Caco-2 (cell line): ENCODE measurements around the gene CALD1. TPM values are rescaled to one million over a fixed set of nuclear protein-coding genes. Genes with fewer than 3 reads are reported as not detected.

Experiments
- BruUV-seq: library from RNA; stranded (reverse); fragments of 400-500 nt; replicated peaks from 2 replicates; lab custom pipeline; 2021; lab: Mats Ljungman, UMichigan
- CTCF ChIA-PET: fragments of 300-600 bp; sonication (Branson Sonifier 250); formaldehyde crosslinking; loops from one replicate; lab custom pipeline; 2022; ENCODE audit warnings: antibody characterized with exemption; lab: Charles Lee
- POLR2A ChIA-PET: fragments of 300-600 bp; sonication (Branson Sonifier 250); formaldehyde crosslinking; loops from one replicate; lab custom pipeline; 2022; ENCODE audit warnings: antibody characterized with exemption; lab: Charles Lee
- DNase-seq, 2 experiments: peaks; one replicate each; pipeline versions ENCODE4 v3.0.0 to v3.0.0-alpha.2; 2020 to 2022
- H3K27me3 ChIP-seq: replicated peaks from 2 replicates; pipeline ENCODE4 v1.6.0; 2011; ENCODE audit warnings: low read length; ENCODE audit not compliant: control insufficient read depth, insufficient read depth
- H3K36me3 ChIP-seq: 2 replicates; pipeline ENCODE4 v1.5.1; 2011; ENCODE audit warnings: low read length; ENCODE audit not compliant: control insufficient read depth, insufficient read depth
- H3K4me1 ChIP-seq: fragments of 250-450 bp; sonication (Bioruptor Pico); 2 replicates; pipeline ENCODE4 v1.5.1; 2020; ENCODE audit warnings: mild to moderate bottlenecking
- H3K4me3 ChIP-seq: 2 replicates; pipeline ENCODE4 v1.5.1; 2011; ENCODE audit warnings: low read depth, mild to moderate bottlenecking, control low read depth, low read length
- H3K9me3 ChIP-seq: fragments of 250-450 bp; sonication (Bioruptor Pico); 2 replicates; pipeline ENCODE4 v1.5.1; 2020; ENCODE audit warnings: mild to moderate bottlenecking, moderate library complexity
- H3K27ac Mint-ChIP-seq: one replicate; pipeline ENCODE4 v1.8.0; 2022; ENCODE audit warnings: mixed read lengths; ENCODE audit not compliant: unreplicated experiment
- H3K27me3 Mint-ChIP-seq: one replicate; pipeline ENCODE4 v1.8.0; 2022; ENCODE audit warnings: mixed read lengths; ENCODE audit not compliant: insufficient read depth, unreplicated experiment
- H3K36me3 Mint-ChIP-seq: one replicate; pipeline ENCODE4 v1.8.0; 2022; ENCODE audit warnings: mild to moderate bottlenecking, mixed read lengths; ENCODE audit not compliant: insufficient read depth, unreplicated experiment
- H3K4me1 Mint-ChIP-seq: one replicate; pipeline ENCODE4 v1.8.0; 2022; ENCODE audit warnings: low read depth, mixed read lengths; ENCODE audit not compliant: unreplicated experiment
- H3K4me3 Mint-ChIP-seq: one replicate; pipeline ENCODE4 v1.8.0; 2022; ENCODE audit warnings: mild to moderate bottlenecking, moderate library complexity, mixed read lengths; ENCODE audit not compliant: unreplicated experiment
- H3K9me3 Mint-ChIP-seq: one replicate; pipeline ENCODE4 v1.8.0; 2022; ENCODE audit warnings: mixed read lengths; ENCODE audit not compliant: unreplicated experiment
- intact Hi-C: fragments of 100-400 bp; cut with micrococcal nuclease; formaldehyde crosslinking; loops from one replicate; pipeline ENCODE4 v1.10.0; 2022; ENCODE audit not compliant: unreplicated experiment
- total RNA-seq: library from RNA; stranded (reverse); gene quantifications from 2 replicates; pipeline ENCODE4 v1.2.3, GENCODE V29; 2022
- TF ChIP-seq, protein P1 (sequence below), 2 experiments: fragments of 200-600 bp in 1 of 2; IDR thresholded peaks; 1 replicate in 1 of 2; 2 replicates in 1 of 2; pipeline versions ENCODE4 v1.5.1 to v1.8.0; 2011 to 2022; ENCODE audit warnings: antibody characterized with exemption in 1 of 2, control low read depth in 1 of 2, inconsistent platforms in 1 of 2, low read depth in 1 of 2, low read length in 1 of 2, mild to moderate bottlenecking in 1 of 2, moderate library complexity in 1 of 2; ENCODE audit not compliant: insufficient read depth in 1 of 2, severe bottlenecking in 1 of 2, unreplicated experiment in 1 of 2

Gene CALD1
- total RNA-seq, 1 experiment from 2014 or later = 155 TPM

DNA sequence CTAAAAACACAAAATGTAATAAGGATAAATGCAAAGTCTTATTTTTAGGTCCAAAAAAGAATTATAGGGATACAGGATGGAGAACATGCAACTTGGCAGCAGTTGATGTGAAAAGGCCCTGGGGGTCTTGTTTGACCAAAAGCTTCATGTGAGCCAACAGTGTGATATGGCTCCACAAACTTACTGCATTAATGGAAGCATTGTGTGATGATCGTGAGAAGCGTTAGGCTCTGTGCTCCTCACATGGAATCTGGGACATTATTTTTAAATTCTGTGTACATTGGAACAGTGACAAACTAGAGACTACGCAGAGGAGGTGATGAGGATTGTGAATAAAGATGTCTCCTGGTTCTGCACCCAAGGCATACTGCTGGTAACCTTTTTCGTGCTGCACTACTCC is 39.1 kb upstream of the CALD1 start:
- H3K27me3 ChIP-seq = no peaks in the 10 kb centered on the region; the same call in 1 of the 2 replicates
- H3K4me1 ChIP-seq = peaks cover 23% of the 10 kb centered on the region
- no peak overlapping the region for H3K4me3 ChIP-seq
- TF ChIP-seq, protein P1, sequence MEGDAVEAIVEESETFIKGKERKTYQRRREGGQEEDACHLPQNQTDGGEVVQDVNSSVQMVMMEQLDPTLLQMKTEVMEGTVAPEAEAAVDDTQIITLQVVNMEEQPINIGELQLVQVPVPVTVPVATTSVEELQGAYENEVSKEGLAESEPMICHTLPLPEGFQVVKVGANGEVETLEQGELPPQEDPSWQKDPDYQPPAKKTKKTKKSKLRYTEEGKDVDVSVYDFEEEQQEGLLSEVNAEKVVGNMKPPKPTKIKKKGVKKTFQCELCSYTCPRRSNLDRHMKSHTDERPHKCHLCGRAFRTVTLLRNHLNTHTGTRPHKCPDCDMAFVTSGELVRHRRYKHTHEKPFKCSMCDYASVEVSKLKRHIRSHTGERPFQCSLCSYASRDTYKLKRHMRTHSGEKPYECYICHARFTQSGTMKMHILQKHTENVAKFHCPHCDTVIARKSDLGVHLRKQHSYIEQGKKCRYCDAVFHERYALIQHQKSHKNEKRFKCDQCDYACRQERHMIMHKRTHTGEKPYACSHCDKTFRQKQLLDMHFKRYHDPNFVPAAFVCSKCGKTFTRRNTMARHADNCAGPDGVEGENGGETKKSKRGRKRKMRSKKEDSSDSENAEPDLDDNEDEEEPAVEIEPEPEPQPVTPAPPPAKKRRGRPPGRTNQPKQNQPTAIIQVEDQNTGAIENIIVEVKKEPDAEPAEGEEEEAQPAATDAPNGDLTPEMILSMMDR (IDR thresholded peaks at IDR 0.05; ENCODE audit: insufficient read depth in 1 of 2, low read depth in 1 of 2, low read length in 1 of 2, severe bottlenecking in 1 of 2, unreplicated experiment in 1 of 2) = no peak
- Mint-ChIP-seq H3K36me3 (no peaks in the 10 kb centered on the region), H3K4me1 (peaks cover 20% of the 10 kb centered on the region), H3K27me3 (no peaks in the 10 kb centered on the region), H3K9me3 (no peaks in the 10 kb centered on the region), H3K4me3 (no peak overlapping the region), H3K27ac (no peak overlapping the region)
- intact Hi-C loops = no loop called here
- POLR2A ChIA-PET = no interaction called here
- BruUV-seq = no TSS peak
- H3K36me3 ChIP-seq = no peaks in the 10 kb centered on the region
- H3K9me3 ChIP-seq = no peaks in the 10 kb centered on the region
- DNase-seq = no peak
- CTCF ChIA-PET = no interaction called here

DNA sequence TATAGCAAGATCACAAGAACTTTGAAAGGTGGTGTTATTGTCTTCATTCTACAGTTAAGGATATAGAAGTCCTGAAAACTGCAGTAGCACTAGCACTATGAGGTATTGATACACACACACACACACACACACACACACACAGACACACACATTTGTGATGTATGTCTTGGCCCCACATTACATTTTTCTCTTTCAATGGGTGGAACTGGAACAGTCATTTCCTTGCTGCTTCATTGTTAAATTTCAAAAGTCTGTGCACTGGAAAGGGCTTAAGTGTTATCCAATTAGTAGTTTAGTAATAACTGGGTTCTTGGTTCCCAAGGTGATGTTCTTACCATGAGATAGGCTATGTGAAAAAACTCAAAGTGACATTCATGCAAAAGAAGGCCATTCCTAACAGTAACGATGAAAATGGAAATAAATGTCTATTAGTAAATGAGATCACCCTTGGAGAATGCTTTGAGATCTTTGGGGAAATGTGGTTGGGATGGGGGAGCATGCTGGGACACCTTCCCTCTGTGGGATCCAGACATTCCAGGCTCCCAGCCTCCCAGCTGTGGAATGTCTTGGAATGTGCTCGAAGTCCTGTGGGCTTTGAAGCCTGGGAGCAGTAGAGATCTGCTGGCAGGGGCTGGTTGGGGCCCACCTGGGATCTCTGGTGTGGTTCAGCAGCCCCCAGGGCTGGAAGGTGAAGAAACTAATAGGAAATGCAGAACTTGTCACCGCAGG is 37.4 kb upstream of the CALD1 start:
- H3K36me3 Mint-ChIP-seq = no peaks in the 10 kb centered on the region
- H3K9me3 ChIP-seq = no peaks in the 10 kb centered on the region
- H3K4me3 ChIP-seq = no peak overlapping the region
- TF ChIP-seq, protein P1 (IDR thresholded peaks at IDR 0.05; ENCODE audit: insufficient read depth in 1 of 2, low read depth in 1 of 2, low read length in 1 of 2, severe bottlenecking in 1 of 2, unreplicated experiment in 1 of 2) = no peak
- no peaks in the 10 kb centered on the region; the same call in 1 of the 2 replicates for H3K27me3 ChIP-seq
- peak; percentile 20 to 67 for DNase-seq
- ChIA-PET CTCF (no interaction called here), POLR2A (no interaction called here)
- H3K27ac Mint-ChIP-seq = peak overlapping the region; percentile 74
- H3K4me1 Mint-ChIP-seq = peaks cover 20% of the 10 kb centered on the region
- H3K9me3 Mint-ChIP-seq = no peaks in the 10 kb centered on the region
- H3K27me3 Mint-ChIP-seq = no peaks in the 10 kb centered on the region
- intact Hi-C loops = no loop called here
- H3K4me3 Mint-ChIP-seq = no peak overlapping the region
- peaks cover 23% of the 10 kb centered on the region for H3K4me1 ChIP-seq
- BruUV-seq = no TSS peak
- no peaks in the 10 kb centered on the region for H3K36me3 ChIP-seq

DNA sequence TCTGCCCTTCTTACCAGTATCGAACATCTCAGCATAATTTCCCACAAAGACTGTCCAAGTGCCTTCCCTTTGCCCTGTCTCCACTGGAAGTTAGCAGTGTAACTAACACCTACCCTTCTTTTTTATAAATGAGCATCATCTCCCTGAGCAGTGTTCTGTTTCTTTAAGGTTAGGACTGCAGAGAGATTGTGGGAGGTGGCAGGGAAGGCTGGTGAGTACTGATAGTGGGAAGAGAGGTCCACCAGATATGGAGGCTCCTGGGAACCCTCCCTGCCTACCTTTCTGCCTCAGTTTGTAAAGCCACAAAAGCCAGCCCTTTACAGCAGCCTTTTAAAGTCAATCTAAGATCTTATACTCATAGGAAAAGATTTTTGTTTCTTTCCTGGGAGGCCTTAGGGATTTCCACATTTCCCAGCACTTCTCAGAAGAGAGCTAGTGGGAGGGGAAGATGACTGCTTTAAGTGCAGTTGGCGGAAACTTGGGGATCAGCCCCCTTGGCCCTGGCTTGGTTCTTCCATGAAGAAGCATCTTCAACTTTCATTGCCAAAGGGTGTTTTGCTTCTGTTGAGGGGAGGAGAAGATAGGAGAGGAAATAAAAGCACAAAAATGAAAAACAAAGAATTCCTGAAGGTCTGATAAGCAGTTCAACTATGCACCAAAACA is 36.6 kb upstream of the CALD1 start:
- H3K27me3 Mint-ChIP-seq = no peaks in the 10 kb centered on the region
- no peak overlapping the region for H3K4me3 ChIP-seq
- TF ChIP-seq, protein P1 (IDR thresholded peaks at IDR 0.05; ENCODE audit: insufficient read depth in 1 of 2, low read depth in 1 of 2, low read length in 1 of 2, severe bottlenecking in 1 of 2, unreplicated experiment in 1 of 2) = no peak
- no peaks in the 10 kb centered on the region for H3K9me3 ChIP-seq
- H3K4me3 Mint-ChIP-seq = no peak overlapping the region
- no peak for DNase-seq
- peak overlapping the region; percentile 74 for H3K27ac Mint-ChIP-seq
- POLR2A ChIA-PET = interaction anchor here (0.7 kb wide), 1 partner anchor 468 kb away, joined by 3 read pairs; no protein-coding TSS in a partner anchor
- CTCF ChIA-PET = no interaction called here
- intact Hi-C loops = no loop called here
- no peaks in the 10 kb centered on the region for H3K36me3 Mint-ChIP-seq
- no peaks in the 10 kb centered on the region; the same call in 1 of the 2 replicates for H3K27me3 ChIP-seq
- H3K36me3 ChIP-seq = no peaks in the 10 kb centered on the region
- H3K4me1 ChIP-seq = peaks cover 23% of the 10 kb centered on the region
- no TSS peak for BruUV-seq
- no peaks in the 10 kb centered on the region for H3K9me3 Mint-ChIP-seq
- H3K4me1 Mint-ChIP-seq = peaks cover 20% of the 10 kb centered on the region
